Esophagus squamous epithelium (tissue), 4 donors: ENCODE data around the gene CAMTA1.

ENCODE experiments used
- POLR2A ChIP-seq, 4 donors: fragments of 450-650 bp; IDR thresholded peaks; one replicate each; pipeline ENCODE4 v1.6.1; 2017; ENCODE audit warnings: antibody characterized with exemption in 4 of 4, mild to moderate bottlenecking in 4 of 4, moderate library complexity in 3 of 4
- TF ChIP-seq, protein P1 (sequence below), 6 experiments: fragments of 450-650 bp in 4 of 6; fragments of 200-600 bp in 2 of 6; sonication (generic) in 2 of 6; IDR thresholded peaks; one replicate each; pipeline ENCODE4 v1.5.1; 2016 to 2019; ENCODE audit warnings: antibody characterized with exemption in 6 of 6, mild to moderate bottlenecking in 4 of 6, moderate library complexity in 4 of 6

DNA sequence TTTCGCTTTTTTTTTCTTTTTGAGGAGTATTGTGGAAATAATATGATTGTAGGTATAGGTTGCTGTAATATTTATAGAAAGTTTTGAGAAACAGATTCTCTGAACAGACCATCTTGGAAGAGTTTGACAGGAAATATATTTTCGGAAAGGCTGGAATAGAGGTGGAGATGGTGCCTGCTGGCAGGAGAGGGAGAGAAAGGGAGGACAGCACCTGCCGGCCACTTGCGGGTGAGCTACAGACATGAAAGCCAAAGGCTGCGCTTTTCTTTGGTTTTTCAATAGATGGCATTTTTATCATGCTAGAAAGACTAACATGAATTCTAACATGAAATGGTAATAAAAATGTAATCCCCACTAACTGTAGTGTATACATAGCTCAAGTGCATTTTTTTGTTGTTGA, 82.1 kb downstream of the CAMTA1 start:
- TF ChIP-seq, protein P1, sequence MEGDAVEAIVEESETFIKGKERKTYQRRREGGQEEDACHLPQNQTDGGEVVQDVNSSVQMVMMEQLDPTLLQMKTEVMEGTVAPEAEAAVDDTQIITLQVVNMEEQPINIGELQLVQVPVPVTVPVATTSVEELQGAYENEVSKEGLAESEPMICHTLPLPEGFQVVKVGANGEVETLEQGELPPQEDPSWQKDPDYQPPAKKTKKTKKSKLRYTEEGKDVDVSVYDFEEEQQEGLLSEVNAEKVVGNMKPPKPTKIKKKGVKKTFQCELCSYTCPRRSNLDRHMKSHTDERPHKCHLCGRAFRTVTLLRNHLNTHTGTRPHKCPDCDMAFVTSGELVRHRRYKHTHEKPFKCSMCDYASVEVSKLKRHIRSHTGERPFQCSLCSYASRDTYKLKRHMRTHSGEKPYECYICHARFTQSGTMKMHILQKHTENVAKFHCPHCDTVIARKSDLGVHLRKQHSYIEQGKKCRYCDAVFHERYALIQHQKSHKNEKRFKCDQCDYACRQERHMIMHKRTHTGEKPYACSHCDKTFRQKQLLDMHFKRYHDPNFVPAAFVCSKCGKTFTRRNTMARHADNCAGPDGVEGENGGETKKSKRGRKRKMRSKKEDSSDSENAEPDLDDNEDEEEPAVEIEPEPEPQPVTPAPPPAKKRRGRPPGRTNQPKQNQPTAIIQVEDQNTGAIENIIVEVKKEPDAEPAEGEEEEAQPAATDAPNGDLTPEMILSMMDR (IDR thresholded peaks at IDR 0.05) = no peak
- TF ChIP-seq POLR2A (IDR thresholded peaks at IDR 0.05) = no peak
